Nephron (organoid): ENCODE results near the gene KIF6.

Source experiments
- H3K27ac Mint-ChIP-seq, 3 experiments: 2 replicates each; pipeline ENCODE4 v1.8.0; 2020; ENCODE audit warnings: mixed read lengths in 3 of 3, mild to moderate bottlenecking in 2 of 3, moderate library complexity in 1 of 3
- H3K27me3 Mint-ChIP-seq: 2 replicates; pipeline ENCODE4 v1.8.0; 2021; ENCODE audit warnings: low read depth, mild to moderate bottlenecking, moderate library complexity, mixed read lengths
- H3K36me3 Mint-ChIP-seq: 2 replicates; pipeline ENCODE4 v1.8.0; 2020; ENCODE audit warnings: low read depth, mixed read lengths
- H3K4me1 Mint-ChIP-seq: 2 replicates; pipeline ENCODE4 v1.8.0; 2020; ENCODE audit warnings: mixed read lengths
- H3K4me3 Mint-ChIP-seq, 3 experiments: 2 replicates each; pipeline ENCODE4 v1.8.0; 2020; ENCODE audit warnings: mild to moderate bottlenecking in 3 of 3, mixed read lengths in 3 of 3, moderate library complexity in 2 of 3
- H3K9me3 Mint-ChIP-seq: 2 replicates; pipeline ENCODE4 v1.8.0; 2020; ENCODE audit warnings: mixed read lengths
- CTCF ChIP-seq, 3 experiments: fragments of 200-600 bp; sonication (generic); IDR thresholded peaks; one replicate each; pipeline ENCODE4 v1.5.0; 2021; ENCODE audit warnings: antibody characterized with exemption in 3 of 3; ENCODE audit not compliant: unreplicated experiment in 3 of 3

Gene KIF6

GRCh38 chr6:39724787-39725631 is at the start of gene KIF6:
TSS of gene KIF6 (minus strand) at chr6:39725408. CDS start at chr6:39725310, 98 bp downstream.
- peak in 1 of 3 experiments; percentile 7 for TF ChIP-seq CTCF (IDR thresholded peaks at IDR 0.05; ENCODE audit: unreplicated experiment in 3 of 3)
- Mint-ChIP-seq H3K36me3 (no peaks in the 10 kb centered on the region), H3K27ac (peak within 1 kb of the TSS; percentile 52 to 88 (median 57)), H3K4me3 (peak within 1 kb of the TSS; percentile 98 to 99 (median 98)), H3K4me1 (no peaks in the 10 kb centered on the region), H3K27me3 (peaks cover 6% of the 10 kb centered on the region), H3K9me3 (no peaks in the 10 kb centered on the region)

GRCh38 chr6:39773782-39774181 is 48.6 kb upstream of the KIF6 start:
- peaks cover 43% of the 10 kb centered on the region for H3K4me1 Mint-ChIP-seq
- no peak for TF ChIP-seq CTCF (IDR thresholded peaks at IDR 0.05; ENCODE audit: unreplicated experiment in 3 of 3)
- peaks cover 19% of the 10 kb centered on the region for H3K27me3 Mint-ChIP-seq
- no peaks in the 10 kb centered on the region for H3K36me3 Mint-ChIP-seq
- no peak overlapping the region for H3K27ac Mint-ChIP-seq
- H3K9me3 Mint-ChIP-seq: no peaks in the 10 kb centered on the region
- no peak overlapping the region for H3K4me3 Mint-ChIP-seq

- H3K4me3 Mint-ChIP-seq: no peak overlapping the region
- H3K4me1 Mint-ChIP-seq: peaks cover 32% of the 10 kb centered on the region
- peaks cover 3% of the 10 kb centered on the region for H3K9me3 Mint-ChIP-seq
- H3K36me3 Mint-ChIP-seq: no peaks in the 10 kb centered on the region
- H3K27me3 Mint-ChIP-seq: peaks cover 19% of the 10 kb centered on the region
- TF ChIP-seq CTCF (IDR thresholded peaks at IDR 0.05; ENCODE audit: unreplicated experiment in 3 of 3): no peak
- peak overlapping the region in 1 of 3 experiments; percentile 1 for H3K27ac Mint-ChIP-seq
These were observed 47.5 kb upstream of the KIF6 start for GRCh38 chr6:39772559-39773273.

- Mint-ChIP-seq H3K36me3 (no peaks in the 10 kb centered on the region), H3K27me3 (peaks cover 23% of the 10 kb centered on the region), H3K27ac (no peak overlapping the region), H3K9me3 (peaks cover 5% of the 10 kb centered on the region), H3K4me3 (no peak overlapping the region), H3K4me1 (peaks cover 14% of the 10 kb centered on the region)
- TF ChIP-seq CTCF (IDR thresholded peaks at IDR 0.05; ENCODE audit: unreplicated experiment in 3 of 3): no peak
These were observed 45.2 kb upstream of the KIF6 start for GRCh38 chr6:39770446-39770845.

GRCh38 chr6:39769012-39769411 is 43.8 kb upstream of the KIF6 start:
- no peaks in the 10 kb centered on the region for H3K36me3 Mint-ChIP-seq
- H3K4me1 Mint-ChIP-seq: peaks cover 14% of the 10 kb centered on the region
- no peak overlapping the region for H3K27ac Mint-ChIP-seq
- H3K27me3 Mint-ChIP-seq: peaks cover 20% of the 10 kb centered on the region
- TF ChIP-seq CTCF (IDR thresholded peaks at IDR 0.05; ENCODE audit: unreplicated experiment in 3 of 3): no peak
- no peak overlapping the region for H3K4me3 Mint-ChIP-seq
- peaks cover 5% of the 10 kb centered on the region for H3K9me3 Mint-ChIP-seq
